ENCODE results near the gene ANAPC15.
"Not testable (repeated sequence)": the region's sequence is repeated elsewhere in the genome, so short reads cannot be mapped to it uniquely, and the experiment has no call there.

ANAPC15 gene

DNA sequence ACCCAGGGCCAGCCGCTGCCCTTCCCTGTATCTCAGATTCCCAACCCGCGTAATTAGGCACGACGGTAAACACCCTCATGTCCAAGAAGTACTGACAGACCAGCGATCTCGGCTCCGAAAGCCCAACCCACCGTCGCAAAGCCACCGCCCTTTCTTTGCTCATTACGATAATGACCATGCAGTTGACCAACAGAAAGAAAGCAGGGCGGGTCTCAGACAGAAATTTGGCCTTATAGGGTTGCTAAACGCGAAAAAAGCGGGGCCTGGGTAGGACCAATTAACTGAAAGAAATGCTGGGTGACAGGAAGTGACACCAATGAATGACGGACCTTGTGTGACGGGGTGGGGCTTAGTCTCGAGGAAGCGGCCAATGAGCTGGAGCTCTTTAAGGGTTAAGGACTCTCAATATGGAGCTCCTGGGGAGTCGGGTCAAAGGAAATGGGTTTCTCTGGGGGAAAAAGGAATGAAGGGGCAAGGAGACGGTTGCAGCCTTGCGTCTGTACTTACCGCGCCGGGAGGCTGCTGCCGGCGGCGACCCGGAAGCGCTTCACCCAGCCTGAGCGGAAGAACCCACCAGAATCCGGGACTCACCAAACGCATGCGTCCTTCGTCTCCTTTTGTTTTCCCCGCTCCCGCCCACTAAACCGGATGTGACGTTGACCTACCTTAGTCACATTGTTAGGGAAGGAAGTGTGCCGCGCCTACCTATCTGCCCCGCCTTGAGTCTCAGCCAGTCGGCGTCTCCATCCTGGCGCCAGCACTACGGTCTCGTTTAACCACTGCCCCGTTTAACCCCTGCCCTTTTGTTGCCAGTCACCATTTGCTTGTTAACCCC, at the start of gene ANAPC15:
Gene ANAPC15, minus strand, starts transcription at position 553 of the 835 bp plus-strand sequence. CDS start 1,419 bp downstream, outside the sequence.
- peaks cover 8% of the 10 kb centered on the region for H3K36me3 Mint-ChIP-seq (ENCODE audit: low read depth)
- H3K27ac Mint-ChIP-seq = peak within 1 kb of the TSS; percentile 100
- H3K4me3 Mint-ChIP-seq = peak within 1 kb of the TSS; percentile 92
- peaks cover 24% of the 10 kb centered on the region for H3K4me1 Mint-ChIP-seq
- peak; percentile 92 for DNase-seq
- peaks cover 15% of the 10 kb centered on the region for H3K27me3 Mint-ChIP-seq (ENCODE audit: low read depth, poor library complexity)
- TF ChIP-seq, protein P1, sequence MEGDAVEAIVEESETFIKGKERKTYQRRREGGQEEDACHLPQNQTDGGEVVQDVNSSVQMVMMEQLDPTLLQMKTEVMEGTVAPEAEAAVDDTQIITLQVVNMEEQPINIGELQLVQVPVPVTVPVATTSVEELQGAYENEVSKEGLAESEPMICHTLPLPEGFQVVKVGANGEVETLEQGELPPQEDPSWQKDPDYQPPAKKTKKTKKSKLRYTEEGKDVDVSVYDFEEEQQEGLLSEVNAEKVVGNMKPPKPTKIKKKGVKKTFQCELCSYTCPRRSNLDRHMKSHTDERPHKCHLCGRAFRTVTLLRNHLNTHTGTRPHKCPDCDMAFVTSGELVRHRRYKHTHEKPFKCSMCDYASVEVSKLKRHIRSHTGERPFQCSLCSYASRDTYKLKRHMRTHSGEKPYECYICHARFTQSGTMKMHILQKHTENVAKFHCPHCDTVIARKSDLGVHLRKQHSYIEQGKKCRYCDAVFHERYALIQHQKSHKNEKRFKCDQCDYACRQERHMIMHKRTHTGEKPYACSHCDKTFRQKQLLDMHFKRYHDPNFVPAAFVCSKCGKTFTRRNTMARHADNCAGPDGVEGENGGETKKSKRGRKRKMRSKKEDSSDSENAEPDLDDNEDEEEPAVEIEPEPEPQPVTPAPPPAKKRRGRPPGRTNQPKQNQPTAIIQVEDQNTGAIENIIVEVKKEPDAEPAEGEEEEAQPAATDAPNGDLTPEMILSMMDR (IDR thresholded peaks at IDR 0.05) = no peak
- H3K9me3 Mint-ChIP-seq = peaks cover 7% of the 10 kb centered on the region

DNA sequence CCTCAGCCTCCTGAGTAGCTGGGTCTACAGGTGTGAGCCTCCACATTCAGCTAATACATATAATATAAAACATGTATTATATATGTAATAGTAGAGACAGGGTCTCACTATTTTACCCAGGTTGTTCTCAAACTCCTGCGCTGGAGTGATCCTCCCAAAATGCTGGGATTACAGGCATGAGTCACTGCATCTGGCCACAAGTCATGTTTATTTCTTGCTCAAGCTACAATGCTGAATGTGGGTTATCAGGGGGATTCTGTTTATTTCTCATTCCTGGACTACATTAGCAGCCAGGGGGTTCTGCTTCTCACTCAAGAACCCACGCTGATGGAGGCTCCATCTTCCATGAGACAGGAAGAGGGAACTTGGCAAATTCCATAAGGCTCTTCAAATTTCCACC, 47.8 kb upstream of the ANAPC15 start:
- no peak for DNase-seq
- H3K4me1 Mint-ChIP-seq = no peaks in the 10 kb centered on the region
- TF ChIP-seq, protein P1 (IDR thresholded peaks at IDR 0.05) = no peak
- no peaks in the 10 kb centered on the region for H3K36me3 Mint-ChIP-seq (ENCODE audit: low read depth)
- peaks cover 12% of the 10 kb centered on the region for H3K9me3 Mint-ChIP-seq
- H3K27me3 Mint-ChIP-seq (ENCODE audit: low read depth, poor library complexity) = peaks cover 33% of the 10 kb centered on the region
- H3K4me3 Mint-ChIP-seq = no peak overlapping the region
- no peak overlapping the region for H3K27ac Mint-ChIP-seq

DNA sequence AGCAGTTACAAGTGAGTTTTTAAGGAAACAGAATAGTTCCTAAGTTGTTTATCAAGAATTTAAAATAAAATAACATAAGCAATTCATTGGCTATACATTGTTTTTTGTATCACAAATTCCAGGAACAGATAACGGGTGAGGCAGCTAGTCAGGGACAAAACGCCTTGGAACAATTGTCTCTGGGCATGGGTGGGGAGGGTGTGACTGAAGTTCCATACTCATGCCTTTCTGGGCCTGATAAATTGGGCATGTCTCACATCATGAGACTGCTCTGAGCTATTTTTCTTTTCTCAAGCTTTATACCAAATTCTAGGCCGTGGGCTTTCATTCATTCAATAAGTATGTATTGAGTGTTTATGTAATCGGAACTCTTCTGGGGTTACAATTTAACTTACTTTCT, 44.6 kb upstream of the ANAPC15 start:
- no peak for DNase-seq
- no peak overlapping the region for H3K27ac Mint-ChIP-seq
- peaks cover 5% of the 10 kb centered on the region for H3K9me3 Mint-ChIP-seq
- peaks cover 36% of the 10 kb centered on the region for H3K27me3 Mint-ChIP-seq (ENCODE audit: low read depth, poor library complexity)
- no peaks in the 10 kb centered on the region for H3K36me3 Mint-ChIP-seq (ENCODE audit: low read depth)
- TF ChIP-seq, protein P1 (IDR thresholded peaks at IDR 0.05) = no peak
- no peak overlapping the region for H3K4me3 Mint-ChIP-seq
- no peaks in the 10 kb centered on the region for H3K4me1 Mint-ChIP-seq

DNA sequence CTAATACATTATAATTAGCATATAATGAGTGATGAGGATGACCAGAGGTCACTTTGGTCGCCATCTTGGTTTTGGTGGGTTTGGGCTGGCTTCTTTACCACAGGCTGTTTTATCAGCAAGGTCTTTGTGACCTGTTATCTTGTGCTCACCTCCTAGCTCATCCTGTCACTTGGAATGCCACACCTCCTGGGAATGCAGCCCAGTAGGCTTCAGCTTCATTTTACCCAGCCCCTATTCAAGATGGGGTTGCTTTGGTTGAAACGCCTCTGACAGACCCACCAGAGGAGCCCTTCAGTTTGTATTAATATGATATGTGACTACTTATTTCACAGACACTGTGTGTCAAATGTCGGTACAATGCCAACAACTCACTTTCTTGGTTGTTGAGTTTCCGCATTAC, 43.3 kb upstream of the ANAPC15 start:
- H3K9me3 Mint-ChIP-seq = peaks cover 14% of the 10 kb centered on the region
- H3K27ac Mint-ChIP-seq = no peak overlapping the region
- peaks cover 37% of the 10 kb centered on the region for H3K27me3 Mint-ChIP-seq (ENCODE audit: low read depth, poor library complexity)
- no peak for DNase-seq
- H3K4me1 Mint-ChIP-seq = no peaks in the 10 kb centered on the region
- H3K36me3 Mint-ChIP-seq (ENCODE audit: low read depth) = no peaks in the 10 kb centered on the region
- TF ChIP-seq, protein P1 (IDR thresholded peaks at IDR 0.05) = no peak
- no peak overlapping the region for H3K4me3 Mint-ChIP-seq

DNA sequence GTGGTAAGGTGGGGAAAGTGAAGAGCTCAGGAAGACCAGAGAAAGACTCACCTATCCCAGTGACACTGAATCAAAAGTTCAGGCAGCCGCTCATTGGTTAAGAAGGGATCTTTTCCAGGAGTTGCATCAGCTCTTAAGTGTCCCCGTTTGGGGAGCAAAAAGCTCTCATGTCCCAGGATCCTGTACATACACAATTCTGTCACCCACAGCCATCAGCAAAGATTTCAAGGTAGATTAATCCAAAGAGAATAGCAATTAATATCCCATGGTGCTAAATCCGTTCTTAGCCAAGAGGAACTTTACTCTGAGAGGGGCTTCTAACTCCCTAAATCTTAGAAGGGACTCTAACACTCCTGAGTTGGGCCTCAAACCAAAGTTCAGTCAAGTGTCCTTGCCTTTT, 42.3 kb upstream of the ANAPC15 start:
- no peaks in the 10 kb centered on the region for H3K4me1 Mint-ChIP-seq
- H3K9me3 Mint-ChIP-seq = peaks cover 14% of the 10 kb centered on the region
- H3K4me3 Mint-ChIP-seq = no peak overlapping the region
- H3K27ac Mint-ChIP-seq = no peak overlapping the region
- no peaks in the 10 kb centered on the region for H3K36me3 Mint-ChIP-seq (ENCODE audit: low read depth)
- TF ChIP-seq, protein P1 (IDR thresholded peaks at IDR 0.05) = no peak
- peaks cover 32% of the 10 kb centered on the region for H3K27me3 Mint-ChIP-seq (ENCODE audit: low read depth, poor library complexity)
- DNase-seq = no peak

GRCh38 chr11:72153874-72154273, 41.4 kb upstream of the ANAPC15 start:
- H3K9me3 Mint-ChIP-seq = peaks cover 14% of the 10 kb centered on the region
- not testable (repeated sequence) for H3K4me3 Mint-ChIP-seq; H3K36me3 Mint-ChIP-seq (ENCODE audit: low read depth); H3K27ac Mint-ChIP-seq; DNase-seq; H3K4me1 Mint-ChIP-seq
- peaks cover 25% of the 10 kb centered on the region for H3K27me3 Mint-ChIP-seq (ENCODE audit: low read depth, poor library complexity)

All from nephron progenitor cell (in vitro differentiated cells).